ENCODE results near the gene EID3. TPM values are rescaled to one million over a fixed set of nuclear protein-coding genes. Genes with fewer than 3 reads are reported as not detected.
"Not testable (repeated sequence)": the region's sequence is repeated elsewhere in the genome, so short reads cannot be mapped to it uniquely, and the experiment has no call there.

The EID3 gene
- total RNA-seq, 2 experiments from 2014 or later, result 3.4 TPM

GRCh38 chr12:104319028-104319427, 15.5 kb downstream of the EID3 start:
- H3K4me1 Mint-ChIP-seq (ENCODE audit: low read depth), result no peaks in the 10 kb centered on the region
- H3K4me3 Mint-ChIP-seq, result no peak overlapping the region
- H3K9me3 Mint-ChIP-seq, result no peaks in the 10 kb centered on the region
- H3K36me3 Mint-ChIP-seq (ENCODE audit: low read depth), result peaks cover 40% of the 10 kb centered on the region
- no peak overlapping the region for H3K27ac Mint-ChIP-seq
- intact Hi-C loops (cut with micrococcal nuclease), result no loop called here
- no peaks in the 10 kb centered on the region for H3K27me3 Mint-ChIP-seq (ENCODE audit: low read depth)
- no peak for DNase-seq
- CTCF ChIA-PET, result no interaction called here

GRCh38 chr12:104319918-104320626, 16.5 kb downstream of the EID3 start:
- Mint-ChIP-seq H3K27ac (no peak overlapping the region), H3K9me3 (no peaks in the 10 kb centered on the region), H3K4me3 (no peak overlapping the region), H3K36me3 (ENCODE audit: low read depth) (peaks cover 40% of the 10 kb centered on the region), H3K4me1 (ENCODE audit: low read depth) (no peaks in the 10 kb centered on the region), H3K27me3 (ENCODE audit: low read depth) (no peaks in the 10 kb centered on the region)
- intact Hi-C loops (cut with micrococcal nuclease), result no loop called here
- CTCF ChIA-PET, result interaction anchor here (0.6 kb wide), 1 partner anchor 33 kb away, joined by 3 read pairs; no protein-coding TSS in a partner anchor
- DNase-seq, result no peak

- CTCF ChIA-PET, result interaction anchor here (0.6 kb wide), 1 partner anchor 33 kb away, joined by 3 read pairs; no protein-coding TSS in a partner anchor
- no peaks in the 10 kb centered on the region for H3K27me3 Mint-ChIP-seq (ENCODE audit: low read depth)
- no peak overlapping the region for H3K4me3 Mint-ChIP-seq
- no peak overlapping the region for H3K27ac Mint-ChIP-seq
- H3K36me3 Mint-ChIP-seq (ENCODE audit: low read depth), result peaks cover 39% of the 10 kb centered on the region
- no peaks in the 10 kb centered on the region for H3K9me3 Mint-ChIP-seq
- H3K4me1 Mint-ChIP-seq (ENCODE audit: low read depth), result no peaks in the 10 kb centered on the region
- no peak for DNase-seq
- intact Hi-C loops (cut with micrococcal nuclease), result no loop called here
Measured at GRCh38 chr12:104320627-104321024, 17.1 kb downstream of the EID3 start.

- CTCF ChIA-PET, result no interaction called here
- no peak for DNase-seq
- intact Hi-C loops (cut with micrococcal nuclease), result no loop called here
- Mint-ChIP-seq H3K9me3 (no peaks in the 10 kb centered on the region), H3K4me3 (no peak overlapping the region), H3K4me1 (ENCODE audit: low read depth) (no peaks in the 10 kb centered on the region), H3K36me3 (ENCODE audit: low read depth) (peaks cover 39% of the 10 kb centered on the region), H3K27me3 (ENCODE audit: low read depth) (no peaks in the 10 kb centered on the region), H3K27ac (no peak overlapping the region)
Measured at GRCh38 chr12:104321949-104322348, 18.4 kb downstream of the EID3 start.

DNA sequence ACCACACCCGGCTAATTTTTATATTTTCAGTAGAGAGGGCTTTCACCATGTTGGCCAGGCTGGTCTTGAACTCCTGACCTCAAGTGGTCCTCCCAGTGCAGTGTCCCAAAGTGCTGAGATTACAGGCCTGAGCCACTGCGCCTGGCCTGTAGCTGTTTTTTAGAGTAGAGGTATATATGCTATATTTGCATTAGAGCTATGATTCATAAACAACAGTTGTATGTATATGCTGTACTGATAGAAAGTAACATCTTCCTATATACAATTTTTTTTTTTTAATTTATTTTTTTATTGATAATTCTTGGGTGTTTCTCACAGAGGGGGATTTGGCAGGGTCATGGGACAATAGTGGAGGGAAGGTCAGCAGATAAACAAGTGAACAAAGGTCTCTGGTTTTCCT, 19.0 kb downstream of the EID3 start:
- H3K27me3 Mint-ChIP-seq (ENCODE audit: low read depth); H3K9me3 Mint-ChIP-seq; CTCF ChIA-PET; DNase-seq; H3K4me1 Mint-ChIP-seq (ENCODE audit: low read depth); intact Hi-C loops (cut with micrococcal nuclease); H3K4me3 Mint-ChIP-seq; H3K27ac Mint-ChIP-seq: not testable (repeated sequence)
- H3K36me3 Mint-ChIP-seq (ENCODE audit: low read depth), result peaks cover 44% of the 10 kb centered on the region

- CTCF ChIA-PET, result no interaction called here
Measured at GRCh38 chr12:104323899-104324298, 20.4 kb downstream of the EID3 start.

DNA sequence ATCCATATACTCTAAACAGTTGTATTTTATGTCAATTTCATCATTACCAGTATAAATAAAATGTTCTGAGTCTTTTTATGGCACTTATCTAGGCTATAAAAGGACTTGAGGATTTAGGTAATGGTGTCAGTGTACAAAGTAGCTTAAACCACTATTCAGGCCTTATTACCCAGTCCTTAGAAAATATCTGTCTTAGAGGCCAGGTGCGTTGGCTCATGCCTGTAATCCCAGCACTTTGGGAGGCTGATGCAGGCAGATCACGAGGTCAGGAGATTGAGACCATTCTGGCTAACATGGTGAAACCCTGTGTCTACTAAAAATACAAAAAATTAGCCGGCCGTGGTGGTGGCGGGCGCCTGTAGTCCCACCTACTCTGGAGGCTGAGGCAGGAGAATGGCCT, 24.7 kb downstream of the EID3 start:
- H3K4me1 Mint-ChIP-seq (ENCODE audit: low read depth); H3K27me3 Mint-ChIP-seq (ENCODE audit: low read depth); DNase-seq; H3K4me3 Mint-ChIP-seq; intact Hi-C loops (cut with micrococcal nuclease); H3K27ac Mint-ChIP-seq; H3K9me3 Mint-ChIP-seq: not testable (repeated sequence)
- peaks cover 36% of the 10 kb centered on the region for H3K36me3 Mint-ChIP-seq (ENCODE audit: low read depth)
- CTCF ChIA-PET, result interaction anchor here (0.6 kb wide), 3 partner anchors 12 to 815 kb away, joined by 3 read pairs; no protein-coding TSS in a partner anchor

More at GRCh38 chr12:104323899-104324298, 20.4 kb downstream of the EID3 start:
- DNase-seq, result no peak
- H3K4me1 Mint-ChIP-seq (ENCODE audit: low read depth), result no peaks in the 10 kb centered on the region
- H3K27ac Mint-ChIP-seq, result no peak overlapping the region
- H3K9me3 Mint-ChIP-seq, result no peaks in the 10 kb centered on the region
- H3K36me3 Mint-ChIP-seq (ENCODE audit: low read depth), result peaks cover 45% of the 10 kb centered on the region
- H3K4me3 Mint-ChIP-seq, result no peak overlapping the region
- no peaks in the 10 kb centered on the region for H3K27me3 Mint-ChIP-seq (ENCODE audit: low read depth)
- intact Hi-C loops (cut with micrococcal nuclease), result no loop called here

DNA sequence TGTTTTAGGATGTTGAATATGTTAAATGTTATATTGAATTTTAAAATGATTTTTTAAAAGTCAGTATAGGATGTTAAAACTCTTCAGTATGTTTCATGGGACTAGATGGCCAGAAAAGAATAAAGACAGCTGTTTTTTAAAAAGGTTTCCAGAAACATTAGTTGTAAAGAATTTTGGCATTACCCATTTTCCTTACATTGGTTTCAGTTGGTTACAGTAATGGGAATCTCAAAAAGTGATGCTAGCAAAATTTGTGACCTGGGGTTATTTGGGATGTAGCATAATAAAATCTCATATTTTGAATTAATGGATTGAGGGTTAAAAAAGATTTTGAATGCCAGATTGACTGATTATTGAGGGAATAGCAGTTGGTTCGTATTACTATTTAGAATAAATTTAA, 25.3 kb downstream of the EID3 start:
- Mint-ChIP-seq H3K9me3 (no peaks in the 10 kb centered on the region), H3K27me3 (ENCODE audit: low read depth) (no peaks in the 10 kb centered on the region), H3K4me3 (no peak overlapping the region), H3K36me3 (ENCODE audit: low read depth) (peaks cover 39% of the 10 kb centered on the region), H3K4me1 (ENCODE audit: low read depth) (no peaks in the 10 kb centered on the region), H3K27ac (no peak overlapping the region)
- CTCF ChIA-PET, result interaction anchor here (0.6 kb wide), 1 partner anchor 815 kb away, joined by 3 read pairs; no protein-coding TSS in a partner anchor
- no peak for DNase-seq
- intact Hi-C loops (cut with micrococcal nuclease), result no loop called here

GRCh38 chr12:104329707-104330532, 26.4 kb downstream of the EID3 start:
- CTCF ChIA-PET, result interaction anchor here (0.6 to 0.7 kb wide), 3 partner anchors 26 to 150 kb away, joined by 3 to 4 read pairs (median 3); partner anchors contain the start of gene EID3
- no peak overlapping the region for H3K27ac Mint-ChIP-seq

DNA sequence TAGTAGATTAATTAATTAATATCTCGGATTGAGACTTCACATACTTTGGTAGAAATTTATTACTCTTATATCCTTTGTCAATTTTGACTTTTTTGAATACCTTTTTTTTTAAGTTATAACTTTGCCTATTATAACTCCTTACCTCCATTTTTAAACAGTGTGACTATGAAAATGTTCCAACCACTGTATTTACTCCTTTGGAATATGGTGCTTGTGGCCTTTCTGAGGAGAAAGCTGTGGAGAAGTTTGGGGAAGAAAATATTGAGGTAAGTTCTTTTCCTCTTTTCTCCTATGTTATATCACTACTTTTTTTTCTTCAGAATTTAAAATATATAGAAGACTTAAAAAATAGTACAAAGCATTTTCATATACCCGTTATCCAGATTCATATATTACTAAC, 27.8 kb downstream of the EID3 start:
- Mint-ChIP-seq H3K27me3 (ENCODE audit: low read depth) (no peaks in the 10 kb centered on the region), H3K4me1 (ENCODE audit: low read depth) (no peaks in the 10 kb centered on the region), H3K9me3 (no peaks in the 10 kb centered on the region), H3K27ac (no peak overlapping the region), H3K4me3 (no peak overlapping the region), H3K36me3 (ENCODE audit: low read depth) (peaks cover 29% of the 10 kb centered on the region)
- intact Hi-C loops (cut with micrococcal nuclease), result no loop called here
- DNase-seq, result no peak
- CTCF ChIA-PET, result no interaction called here

More at GRCh38 chr12:104329707-104330532, 26.4 kb downstream of the EID3 start:
- Mint-ChIP-seq H3K27me3 (ENCODE audit: low read depth) (no peaks in the 10 kb centered on the region), H3K36me3 (ENCODE audit: low read depth) (peaks cover 35% of the 10 kb centered on the region), H3K9me3 (no peaks in the 10 kb centered on the region), H3K4me3 (no peak overlapping the region), H3K4me1 (ENCODE audit: low read depth) (no peaks in the 10 kb centered on the region)
- no peak for DNase-seq
- intact Hi-C loops (cut with micrococcal nuclease), result no loop called here

- intact Hi-C loops (cut with micrococcal nuclease); H3K4me3 Mint-ChIP-seq; DNase-seq; H3K4me1 Mint-ChIP-seq (ENCODE audit: low read depth); H3K27me3 Mint-ChIP-seq (ENCODE audit: low read depth); H3K27ac Mint-ChIP-seq; H3K9me3 Mint-ChIP-seq: not testable (repeated sequence)
- CTCF ChIA-PET, result interaction anchor here (0.6 kb wide), 1 partner anchor 45 kb away, joined by 3 read pairs; no protein-coding TSS in a partner anchor
- H3K36me3 Mint-ChIP-seq (ENCODE audit: low read depth), result peaks cover 30% of the 10 kb centered on the region
Measured at GRCh38 chr12:104332273-104332672, 28.7 kb downstream of the EID3 start.

DNA sequence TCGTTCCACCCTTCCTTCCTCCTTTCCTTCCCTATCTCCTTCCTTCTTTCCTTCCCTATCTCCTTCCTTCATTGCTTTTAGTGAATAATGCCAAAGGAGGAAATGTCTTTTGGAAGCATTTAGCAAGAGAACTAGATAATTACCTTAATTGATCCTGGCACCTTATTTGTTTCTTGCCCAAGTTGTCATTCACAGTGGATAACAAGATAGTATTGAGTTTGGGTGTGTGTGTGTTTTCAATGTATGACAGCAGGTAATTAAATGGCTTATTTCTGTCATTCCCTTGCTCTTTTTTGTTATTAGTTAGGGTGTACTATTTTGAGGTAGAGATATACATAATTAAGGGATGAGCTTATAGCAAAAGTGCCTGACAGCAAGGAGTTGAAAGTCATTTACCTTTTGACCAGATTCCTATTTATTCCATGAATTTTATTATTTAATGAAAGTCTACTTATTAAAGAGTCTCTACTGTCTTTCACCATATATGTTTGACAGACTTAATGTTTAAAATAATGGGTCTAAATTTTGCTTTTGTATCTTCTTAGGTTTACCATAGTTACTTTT, 30.2 kb downstream of the EID3 start:
- Mint-ChIP-seq H3K4me3 (no peak overlapping the region), H3K27ac (no peak overlapping the region), H3K27me3 (ENCODE audit: low read depth) (no peaks in the 10 kb centered on the region), H3K4me1 (ENCODE audit: low read depth) (no peaks in the 10 kb centered on the region), H3K36me3 (ENCODE audit: low read depth) (peaks cover 26% of the 10 kb centered on the region), H3K9me3 (no peaks in the 10 kb centered on the region)
- CTCF ChIA-PET, result no interaction called here
- intact Hi-C loops (cut with micrococcal nuclease), result no loop called here
- no peak for DNase-seq

All from activated naive CD4-positive, alpha-beta T cell treated with anti-CD3 and anti-CD28 coated beads for 36 hours (primary cell).